Raji (cell line): ENCODE data around the gene SELP.

ENCODE experiments used
- POLR2A ChIP-seq: IDR thresholded peaks from 2 replicates; pipeline ENCODE4 v1.6.1; 2011; ENCODE audit warnings: low read depth, low read length, control low read depth; ENCODE audit not compliant: insufficient read depth

The SELP gene

GRCh38 chr1:169557131-169557530, 72.8 kb downstream of the SELP start:
- no peak for TF ChIP-seq POLR2A

DNA sequence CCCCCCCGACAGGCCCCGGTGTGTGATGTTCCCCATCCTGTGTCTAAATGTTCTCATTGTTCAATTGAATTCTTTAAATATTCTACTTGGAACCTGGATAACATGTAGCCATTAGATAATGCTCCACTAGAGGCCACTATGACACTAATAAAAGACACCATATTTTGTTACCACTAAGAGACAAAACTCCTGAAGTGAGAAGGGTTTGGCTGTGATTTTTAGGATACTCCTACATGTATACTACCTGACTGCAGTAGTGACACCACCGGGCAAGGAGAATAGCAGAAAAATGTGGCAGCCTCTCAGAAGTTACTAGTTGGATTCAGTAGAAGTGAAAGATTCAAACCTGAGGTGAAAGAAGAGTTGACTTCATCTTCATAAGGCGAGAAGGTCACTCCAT, 79.6 kb downstream of the SELP start:
- TF ChIP-seq POLR2A, result no peak

- no peak for TF ChIP-seq POLR2A
Observed at GRCh38 chr1:169548282-169548681, 81.6 kb downstream of the SELP start.

DNA sequence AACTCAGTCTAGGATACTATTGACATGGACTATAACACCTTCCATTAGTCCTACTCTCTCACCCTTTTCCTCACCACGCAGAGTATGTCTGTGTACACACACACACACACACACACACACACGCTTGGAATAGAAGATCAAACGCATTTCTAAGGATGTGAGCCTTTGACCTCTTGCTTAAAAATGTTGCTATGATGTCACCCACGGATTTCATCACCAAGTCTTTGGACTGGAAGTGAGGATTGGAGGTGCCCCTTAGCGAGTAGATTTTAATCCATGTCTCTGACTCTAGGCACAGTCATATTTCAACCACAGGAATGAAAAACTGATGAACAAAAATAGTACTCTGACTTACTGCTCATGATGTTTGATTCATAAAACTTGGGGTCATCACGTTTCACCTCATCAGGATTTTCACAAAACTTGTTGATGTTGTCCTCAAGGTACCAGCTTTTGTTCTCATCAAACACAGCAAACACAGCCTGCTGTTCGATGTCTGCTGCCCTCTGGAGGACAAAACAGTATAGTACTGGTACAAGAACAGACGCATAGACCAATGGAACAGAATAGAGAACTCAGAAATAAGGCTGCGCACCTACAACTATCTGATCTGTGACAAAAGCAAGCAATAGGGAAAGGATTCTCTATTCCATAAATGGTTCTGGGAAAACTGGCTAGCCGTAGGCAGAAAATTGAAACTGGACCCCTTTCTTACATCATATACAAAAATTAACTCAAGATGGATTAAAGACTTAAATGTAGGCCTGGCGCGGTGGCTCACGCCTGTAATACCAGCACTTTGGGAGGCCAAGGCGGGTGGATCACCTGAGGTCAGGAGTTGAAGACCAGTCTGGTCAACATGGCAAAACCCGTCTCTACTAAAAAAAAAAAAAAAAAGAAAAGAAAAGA, 83.6 kb downstream of the SELP start:
- no peak for TF ChIP-seq POLR2A

DNA sequence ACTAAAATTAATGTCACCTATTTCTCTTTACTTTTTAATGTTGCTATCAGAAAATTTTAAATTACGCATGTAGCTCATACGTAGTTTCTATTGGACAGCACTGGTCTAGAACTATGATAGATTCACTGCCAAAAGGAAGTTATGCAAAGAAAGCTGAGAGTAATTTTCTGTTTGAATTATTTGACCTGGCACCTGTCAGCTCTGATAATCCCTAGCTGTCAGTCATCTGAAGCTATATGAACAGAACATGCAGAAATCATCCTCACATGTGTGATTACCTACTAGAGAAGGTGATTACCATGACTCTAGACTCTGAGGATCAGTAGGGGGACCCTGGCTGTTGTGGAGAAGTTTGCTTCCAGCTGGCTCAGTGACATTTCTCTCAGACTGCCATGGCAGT, 84.5 kb downstream of the SELP start:
- TF ChIP-seq POLR2A, result no peak

DNA sequence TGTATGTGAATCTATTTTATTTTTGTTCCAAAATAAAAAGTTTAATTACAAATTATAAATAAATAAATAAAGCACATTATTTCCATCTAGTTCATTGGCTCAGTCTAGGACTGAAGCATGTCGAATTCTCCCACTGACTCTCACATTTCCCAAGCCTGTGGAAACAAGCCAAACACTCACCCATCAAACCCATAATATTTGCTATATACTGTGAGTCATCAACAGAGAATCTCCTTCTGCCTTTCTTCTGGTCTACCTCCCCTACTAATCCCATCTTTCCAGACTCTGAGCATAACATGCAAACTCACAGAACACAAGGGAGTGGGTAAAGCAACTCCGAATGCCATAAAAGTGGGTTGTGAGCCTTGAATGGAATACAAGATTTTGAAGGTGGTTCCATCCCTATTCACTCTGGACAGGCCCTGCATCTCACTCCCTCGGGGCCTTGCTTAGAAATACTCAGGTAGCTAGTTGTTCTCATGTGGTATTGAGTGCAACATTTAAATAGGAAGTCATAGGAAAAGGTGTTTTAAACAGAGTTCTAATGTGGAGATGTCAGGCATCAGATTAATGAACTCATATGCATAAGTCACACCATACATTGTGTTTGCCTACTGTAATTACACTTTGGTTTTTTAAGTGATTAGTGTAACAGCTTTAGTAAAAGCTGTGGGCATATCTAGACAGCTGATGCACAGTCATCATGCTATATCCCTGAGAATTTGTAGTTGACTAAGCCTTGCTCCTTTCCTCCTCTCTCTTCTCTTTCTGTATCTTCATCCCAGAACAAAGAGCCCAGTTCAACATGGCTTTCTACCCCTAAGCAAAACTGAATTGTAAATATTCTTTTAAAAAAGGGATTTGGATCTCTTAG, 90.7 kb downstream of the SELP start:
- no peak for TF ChIP-seq POLR2A
